ENCODE measurements around the gene NPTX1.

The NPTX1 gene

GRCh38 chr17:80433916-80434666 lies 42.3 kb downstream of the NPTX1 start:
- Histone ChIP-seq H3K27me3 (no peaks in the 10 kb centered on the region), H3K4me3 (no peak overlapping the region), H3K9me3 (no peaks in the 10 kb centered on the region), H3K36me3 (peaks cover 4 to 49% (median 16%) of the 10 kb centered on the region in 3 donors), H3K4me1 (no peaks in the 10 kb centered on the region), H3K27ac (no peak overlapping the region)
- intact Hi-C loops (cut with DNase I; ENCODE audit: low total_unique reads), result loop anchor here (2.0 kb wide), 1 partner anchor 551 kb away; no protein-coding TSS in a partner anchor
- no peak for DNase-seq
- no peak for TF ChIP-seq CTCF (IDR thresholded peaks at IDR 0.05)

DNA sequence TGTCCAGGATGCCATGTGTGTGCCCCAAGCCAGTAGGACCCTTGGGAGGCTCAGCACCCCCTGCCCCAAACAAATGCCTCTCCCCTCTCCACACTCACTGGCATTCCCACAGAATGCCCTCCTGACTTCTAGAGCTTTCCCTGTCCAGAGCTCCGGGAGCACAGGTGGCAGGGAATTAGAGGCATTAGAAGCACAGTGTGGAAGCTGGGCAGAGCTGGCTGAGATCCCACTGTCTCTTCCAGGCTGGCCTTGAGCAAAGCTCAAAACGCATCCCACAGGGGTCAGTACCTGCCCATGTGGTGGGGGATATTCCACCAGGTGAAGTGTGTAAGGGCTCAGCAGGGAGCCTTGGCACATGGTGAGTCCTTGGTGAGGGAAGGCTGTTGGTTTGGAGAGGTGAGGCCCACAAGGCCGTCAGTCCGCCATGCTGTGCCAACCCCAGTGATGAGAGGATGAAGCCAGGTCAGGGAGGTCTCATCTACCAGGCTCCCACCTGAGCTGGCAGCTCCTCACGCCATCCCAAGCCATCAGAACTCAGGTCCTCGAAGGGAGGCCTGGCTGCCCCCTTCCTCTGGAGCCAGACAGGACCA lies 43.4 kb downstream of the NPTX1 start:
- no peaks in the 10 kb centered on the region for H3K9me3 ChIP-seq
- peaks cover 4 to 57% (median 27%) of the 10 kb centered on the region in 3 donors for H3K36me3 ChIP-seq
- H3K27ac ChIP-seq, result no peak overlapping the region
- H3K27me3 ChIP-seq, result no peaks in the 10 kb centered on the region
- no peaks in the 10 kb centered on the region for H3K4me1 ChIP-seq
- no peak for TF ChIP-seq CTCF (IDR thresholded peaks at IDR 0.05)
- intact Hi-C loops (cut with DNase I; ENCODE audit: low total_unique reads), result loop anchor here (2.0 kb wide), 1 partner anchor 552 kb away; no protein-coding TSS in a partner anchor
- H3K4me3 ChIP-seq, result no peak overlapping the region
- DNase-seq, result no peak

- peaks cover 4 to 61% (median 29%) of the 10 kb centered on the region in 3 donors for H3K36me3 ChIP-seq
- intact Hi-C loops (cut with DNase I; ENCODE audit: low total_unique reads), result loop anchor here (2.0 kb wide), 1 partner anchor 552 kb away; no protein-coding TSS in a partner anchor
- no peak for DNase-seq
These were observed 44.0 kb downstream of the NPTX1 start for GRCh38 chr17:80432350-80432955.

DNA sequence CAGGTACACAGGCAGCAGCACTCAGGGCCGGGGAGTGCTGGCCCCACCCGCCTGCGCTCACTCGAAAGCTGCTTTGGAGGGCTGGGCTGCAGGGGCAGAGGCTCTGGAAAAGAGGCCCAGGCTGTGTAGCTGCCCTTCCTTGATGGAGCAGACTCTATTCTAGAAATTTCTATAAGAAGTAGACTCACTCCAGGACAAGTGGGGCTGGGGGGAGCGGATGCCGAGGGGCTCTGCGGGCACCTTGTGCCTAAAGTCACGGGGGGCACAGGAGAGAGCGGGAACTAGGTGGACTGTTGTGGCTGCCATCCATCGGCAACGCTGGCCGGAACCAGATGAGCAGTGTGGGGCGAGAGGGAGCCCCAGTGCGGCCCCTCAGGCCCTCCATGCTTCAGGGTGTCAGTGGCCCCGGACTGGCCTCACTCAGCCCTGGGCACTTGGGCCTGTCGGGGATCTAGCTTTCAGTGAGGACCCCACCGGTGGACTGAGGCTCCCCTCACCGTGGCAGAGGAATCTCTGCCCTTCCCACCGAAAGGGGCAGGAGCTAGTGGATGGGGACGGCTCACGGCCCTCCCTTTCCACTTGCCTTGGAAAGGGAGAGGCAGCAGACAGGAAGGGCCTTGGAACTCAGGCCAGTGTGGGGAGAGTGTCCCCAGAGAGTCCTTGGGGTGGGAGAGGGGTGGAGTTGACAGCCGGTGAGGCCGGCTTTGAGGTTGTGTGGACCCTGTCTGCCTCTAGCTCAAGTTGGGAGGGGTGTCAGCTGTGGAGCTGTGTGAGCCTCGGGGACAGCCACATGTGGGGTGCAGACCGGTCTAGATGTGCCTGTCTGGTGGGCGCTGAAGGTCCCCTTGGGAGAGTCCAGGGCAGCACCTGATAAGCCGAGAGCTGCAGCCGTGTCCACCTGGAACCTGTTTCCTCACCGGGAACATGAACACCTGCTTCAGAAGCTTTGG lies 44.9 kb downstream of the NPTX1 start:
- intact Hi-C loops (cut with DNase I; ENCODE audit: low total_unique reads), result loop anchor here (2.0 kb wide), 1 partner anchor 553 kb away; no protein-coding TSS in a partner anchor
- H3K4me3 ChIP-seq, result no peak overlapping the region
- peaks cover 0 to 55% (median 22%) of the 10 kb centered on the region in 3 donors for H3K36me3 ChIP-seq
- H3K9me3 ChIP-seq, result no peaks in the 10 kb centered on the region
- DNase-seq, result peak in 1 of 2 donors; percentile 59
- TF ChIP-seq CTCF (IDR thresholded peaks at IDR 0.05), result no peak
- no peaks in the 10 kb centered on the region for H3K27me3 ChIP-seq
- no peak overlapping the region for H3K27ac ChIP-seq
- H3K4me1 ChIP-seq, result peaks cover 0 to 7% (median 3%) of the 10 kb centered on the region in 4 donors

More at GRCh38 chr17:80432350-80432955, 44.0 kb downstream of the NPTX1 start:
- Histone ChIP-seq H3K27me3 (no peaks in the 10 kb centered on the region), H3K4me1 (no peaks in the 10 kb centered on the region), H3K4me3 (no peak overlapping the region), H3K9me3 (no peaks in the 10 kb centered on the region), H3K27ac (no peak overlapping the region)
- TF ChIP-seq CTCF (IDR thresholded peaks at IDR 0.05), result no peak

Measured in tibial artery (tissue), 4 donors.